ENCODE results near the gene NPAS3.

The NPAS3 gene

DNA sequence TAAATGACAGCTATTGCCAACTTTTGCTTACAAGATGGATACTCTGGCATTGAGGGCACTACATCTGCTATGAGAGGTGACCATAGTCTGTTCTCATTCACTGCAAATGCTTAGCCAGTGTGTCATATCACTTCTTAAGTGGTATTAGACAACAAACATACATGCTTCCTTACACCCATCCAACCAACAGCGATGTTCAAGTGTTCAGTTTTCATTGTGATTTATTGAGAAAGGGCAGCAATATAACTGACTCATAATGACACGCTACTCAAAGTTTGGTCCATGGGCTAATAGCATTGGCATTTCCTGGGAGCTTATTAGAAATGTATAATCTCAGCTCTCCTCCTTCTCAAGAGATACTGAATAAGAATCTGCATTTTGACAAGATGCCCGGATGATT, 181.7 kb downstream of the NPAS3 start:
- Histone ChIP-seq H3K4me1 (ENCODE audit: control insufficient read depth, insufficient read depth, low read length) (no peaks in the 10 kb centered on the region), H3K36me3 (ENCODE audit: control insufficient read depth, insufficient read depth, low read length) (no peaks in the 10 kb centered on the region), H3K27me3 (ENCODE audit: control insufficient read depth, insufficient read depth, low read length) (no peaks in the 10 kb centered on the region), H3K4me3 (ENCODE audit: low read length) (no peak overlapping the region), H3K9me3 (ENCODE audit: control insufficient read depth, insufficient read depth, low read length) (no peaks in the 10 kb centered on the region), H3K27ac (ENCODE audit: low read length) (no peak overlapping the region)
- no CpG with 5 or more reads among the region's 3 CpGs for WGBS (ENCODE audit: insufficient coverage, insufficient read length)
- no peak for DNase-seq (ENCODE audit: low read depth, low spot score)

DNA sequence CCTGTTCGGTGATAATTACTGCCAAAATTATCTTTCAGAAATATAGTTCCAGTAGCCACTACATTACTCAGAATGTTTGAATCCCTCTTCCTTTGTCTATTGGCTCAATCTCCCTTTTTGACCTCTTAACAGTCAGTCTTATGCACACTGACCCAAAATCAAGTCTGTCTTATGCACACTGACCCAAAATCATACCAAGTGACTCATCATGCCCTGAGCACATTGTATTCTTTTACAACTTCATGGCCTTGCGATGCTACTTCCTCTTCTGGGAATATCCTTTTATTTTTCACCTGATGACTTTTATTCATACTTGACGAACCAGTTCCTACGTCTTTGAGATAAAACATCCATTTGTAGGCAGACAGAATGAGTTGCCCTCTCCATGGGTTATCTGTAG, 182.3 kb downstream of the NPAS3 start:
- no peak for DNase-seq (ENCODE audit: low read depth, low spot score)
- Histone ChIP-seq H3K36me3 (ENCODE audit: control insufficient read depth, insufficient read depth, low read length) (no peaks in the 10 kb centered on the region), H3K27me3 (ENCODE audit: control insufficient read depth, insufficient read depth, low read length) (no peaks in the 10 kb centered on the region), H3K4me3 (ENCODE audit: low read length) (no peak overlapping the region), H3K27ac (ENCODE audit: low read length) (no peak overlapping the region), H3K9me3 (ENCODE audit: control insufficient read depth, insufficient read depth, low read length) (no peaks in the 10 kb centered on the region), H3K4me1 (ENCODE audit: control insufficient read depth, insufficient read depth, low read length) (no peaks in the 10 kb centered on the region)
- WGBS (ENCODE audit: insufficient coverage, insufficient read length): no CpG with 5 or more reads among the region's 4 CpGs

DNA sequence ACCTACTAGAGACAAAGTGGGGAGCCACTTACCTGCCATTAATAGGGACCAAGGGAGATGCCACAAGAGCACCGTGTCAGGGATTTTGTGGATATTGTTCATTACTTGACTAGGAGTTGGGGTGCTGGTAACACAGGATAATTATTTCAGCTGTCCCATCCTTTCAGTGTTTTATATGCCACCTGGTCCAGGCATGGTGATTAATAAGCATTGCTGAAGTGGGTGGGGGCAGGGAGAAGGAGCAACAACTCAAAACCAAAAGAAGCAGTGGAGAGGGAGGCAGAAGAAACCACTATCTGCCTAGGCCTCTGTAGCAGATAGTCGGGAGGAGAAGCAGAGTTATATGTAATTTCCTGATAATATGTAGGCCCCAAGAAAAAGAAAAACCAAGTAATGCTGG, 184.6 kb downstream of the NPAS3 start:
- DNase-seq (ENCODE audit: low read depth, low spot score): no peak
- Histone ChIP-seq H3K27me3 (ENCODE audit: control insufficient read depth, insufficient read depth, low read length) (no peaks in the 10 kb centered on the region), H3K9me3 (ENCODE audit: control insufficient read depth, insufficient read depth, low read length) (no peaks in the 10 kb centered on the region), H3K4me3 (ENCODE audit: low read length) (no peak overlapping the region), H3K27ac (ENCODE audit: low read length) (no peak overlapping the region), H3K4me1 (ENCODE audit: control insufficient read depth, insufficient read depth, low read length) (no peaks in the 10 kb centered on the region), H3K36me3 (ENCODE audit: control insufficient read depth, insufficient read depth, low read length) (no peaks in the 10 kb centered on the region)
- no CpG with 5 or more reads among the region's 2 CpGs for WGBS (ENCODE audit: insufficient coverage, insufficient read length)

DNA sequence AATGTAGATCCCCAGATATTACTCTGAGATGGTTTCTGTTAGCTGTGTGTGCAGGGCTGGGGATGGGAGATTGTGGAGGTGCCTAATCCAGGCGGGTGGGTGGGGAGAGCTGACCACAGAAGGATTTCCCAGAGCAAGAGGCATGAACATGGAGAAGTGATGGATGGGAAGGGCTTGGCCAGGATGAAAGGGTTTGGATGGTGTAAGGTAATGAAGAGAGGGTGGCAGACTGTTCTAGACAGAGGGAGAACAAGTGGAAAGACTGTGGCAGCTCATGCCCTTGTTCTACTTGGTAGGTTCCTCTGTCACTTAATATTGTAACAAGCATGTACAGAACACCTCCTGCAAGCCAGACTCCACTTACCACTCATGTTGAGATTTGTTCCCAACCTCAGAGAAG, 187.8 kb downstream of the NPAS3 start:
- no peak for DNase-seq (ENCODE audit: low read depth, low spot score)
- no peaks in the 10 kb centered on the region for H3K27me3 ChIP-seq (ENCODE audit: control insufficient read depth, insufficient read depth, low read length)
- H3K27ac ChIP-seq (ENCODE audit: low read length): no peak overlapping the region
- H3K4me3 ChIP-seq (ENCODE audit: low read length): no peak overlapping the region
- H3K9me3 ChIP-seq (ENCODE audit: control insufficient read depth, insufficient read depth, low read length): no peaks in the 10 kb centered on the region
- H3K4me1 ChIP-seq (ENCODE audit: control insufficient read depth, insufficient read depth, low read length): no peaks in the 10 kb centered on the region
- no peaks in the 10 kb centered on the region for H3K36me3 ChIP-seq (ENCODE audit: control insufficient read depth, insufficient read depth, low read length)
- no CpG with 5 or more reads among the region's 1 CpG for WGBS (ENCODE audit: insufficient coverage, insufficient read length)

DNA sequence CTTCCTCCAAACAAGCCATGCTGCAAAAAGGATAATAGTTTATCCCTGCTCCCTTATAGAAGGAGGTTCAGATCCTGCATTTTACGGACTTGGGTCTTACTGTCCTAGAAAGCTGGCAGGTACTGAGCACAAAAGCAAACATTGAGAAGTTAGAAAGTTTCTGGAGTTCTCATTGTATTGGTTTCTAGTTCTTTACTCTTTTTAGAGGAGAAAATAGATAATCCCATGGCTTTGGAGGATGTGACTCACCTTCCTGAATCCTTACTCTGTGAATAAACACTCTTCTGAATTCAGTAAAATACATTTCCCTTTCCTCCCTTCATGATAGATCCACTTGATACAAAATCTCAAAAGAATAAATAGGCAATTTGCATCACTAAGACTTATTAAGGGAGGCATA, 188.9 kb downstream of the NPAS3 start:
- H3K27ac ChIP-seq (ENCODE audit: low read length): no peak overlapping the region
- no peak overlapping the region for H3K4me3 ChIP-seq (ENCODE audit: low read length)
- no peaks in the 10 kb centered on the region for H3K4me1 ChIP-seq (ENCODE audit: control insufficient read depth, insufficient read depth, low read length)
- no peaks in the 10 kb centered on the region for H3K36me3 ChIP-seq (ENCODE audit: control insufficient read depth, insufficient read depth, low read length)
- WGBS (ENCODE audit: insufficient coverage, insufficient read length): no CpG with 5 or more reads among the region's 1 CpG
- H3K27me3 ChIP-seq (ENCODE audit: control insufficient read depth, insufficient read depth, low read length): no peaks in the 10 kb centered on the region
- no peak for DNase-seq (ENCODE audit: low read depth, low spot score)
- no peaks in the 10 kb centered on the region for H3K9me3 ChIP-seq (ENCODE audit: control insufficient read depth, insufficient read depth, low read length)

DNA sequence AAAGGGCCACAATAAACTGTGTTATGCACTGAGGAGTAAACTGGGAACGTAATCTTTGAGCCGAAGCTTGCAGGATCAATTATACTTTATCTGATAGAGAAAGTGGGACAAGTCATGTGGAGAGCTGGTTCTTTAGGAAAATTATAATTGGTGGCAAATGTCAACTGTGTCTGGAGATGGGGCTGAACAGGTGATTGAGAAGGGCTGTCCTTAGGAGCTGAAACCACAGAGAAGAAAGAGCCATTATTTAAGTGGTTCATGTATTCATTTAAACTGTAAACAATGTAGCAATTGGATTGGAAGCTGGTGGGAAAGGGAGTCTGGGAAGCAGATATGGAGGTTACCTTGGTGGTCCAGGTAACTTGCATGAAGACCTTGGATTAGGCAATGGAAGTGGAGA, 193.1 kb downstream of the NPAS3 start:
- no peak for DNase-seq (ENCODE audit: low read depth, low spot score)
- no peaks in the 10 kb centered on the region for H3K9me3 ChIP-seq (ENCODE audit: control insufficient read depth, insufficient read depth, low read length)
- H3K4me3 ChIP-seq (ENCODE audit: low read length): no peak overlapping the region
- no peaks in the 10 kb centered on the region; the same call in 1 of the 2 replicates for H3K27me3 ChIP-seq (ENCODE audit: control insufficient read depth, insufficient read depth, low read length)
- no peaks in the 10 kb centered on the region for H3K36me3 ChIP-seq (ENCODE audit: control insufficient read depth, insufficient read depth, low read length)
- WGBS (ENCODE audit: insufficient coverage, insufficient read length): no CpG with 5 or more reads among the region's 2 CpGs
- no peak overlapping the region for H3K27ac ChIP-seq (ENCODE audit: low read length)
- no peaks in the 10 kb centered on the region for H3K4me1 ChIP-seq (ENCODE audit: control insufficient read depth, insufficient read depth, low read length)

DNA sequence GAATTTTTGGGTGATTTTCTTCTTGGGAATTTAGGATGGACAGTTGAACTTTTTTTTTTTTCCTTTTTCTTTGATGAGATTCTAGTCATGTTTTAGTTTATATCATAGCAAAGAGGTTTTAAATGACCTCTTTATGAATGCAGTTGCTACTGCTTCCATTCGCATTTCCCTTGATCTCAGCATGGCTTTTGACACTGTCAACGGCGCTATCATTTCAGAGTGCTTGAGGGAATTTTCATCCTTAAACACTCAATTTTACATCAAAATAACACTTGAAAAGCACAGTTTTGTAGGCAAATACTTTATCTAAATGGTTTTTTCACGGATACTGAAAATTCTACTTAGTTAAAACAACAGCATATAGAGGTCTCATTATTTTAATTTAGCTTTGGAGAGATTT, 195.5 kb downstream of the NPAS3 start:
- Histone ChIP-seq H3K36me3 (ENCODE audit: control insufficient read depth, insufficient read depth, low read length) (no peaks in the 10 kb centered on the region), H3K9me3 (ENCODE audit: control insufficient read depth, insufficient read depth, low read length) (no peaks in the 10 kb centered on the region), H3K4me3 (ENCODE audit: low read length) (no peak overlapping the region), H3K27ac (ENCODE audit: low read length) (no peak overlapping the region), H3K27me3 (ENCODE audit: control insufficient read depth, insufficient read depth, low read length) (no peaks in the 10 kb centered on the region; the same call in 1 of the 2 replicates), H3K4me1 (ENCODE audit: control insufficient read depth, insufficient read depth, low read length) (no peaks in the 10 kb centered on the region)
- no peak for DNase-seq (ENCODE audit: low read depth, low spot score)
- no CpG with 5 or more reads among the region's 4 CpGs for WGBS (ENCODE audit: insufficient coverage, insufficient read length)

DNA sequence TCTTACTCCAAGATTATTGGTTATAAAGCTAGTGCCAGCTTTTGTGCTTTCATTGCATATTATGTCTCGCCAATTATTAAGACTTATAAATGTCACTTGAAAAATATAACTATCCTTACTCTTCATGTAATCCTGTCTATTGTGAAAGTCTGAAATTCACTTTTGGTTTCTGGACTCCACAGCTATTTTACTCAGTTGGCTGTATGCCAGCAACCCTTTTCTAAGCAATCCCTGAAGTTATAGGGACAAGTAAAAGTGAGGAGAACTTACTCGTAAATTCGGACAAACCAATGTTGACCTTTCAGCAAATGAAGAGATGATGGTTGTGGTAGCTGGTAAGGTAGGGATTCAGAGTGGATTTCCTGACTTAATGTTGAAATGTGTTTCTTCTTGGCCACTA, 196.3 kb downstream of the NPAS3 start:
- Histone ChIP-seq H3K9me3 (ENCODE audit: control insufficient read depth, insufficient read depth, low read length) (no peaks in the 10 kb centered on the region), H3K36me3 (ENCODE audit: control insufficient read depth, insufficient read depth, low read length) (no peaks in the 10 kb centered on the region), H3K27me3 (ENCODE audit: control insufficient read depth, insufficient read depth, low read length) (no peaks in the 10 kb centered on the region; the same call in 1 of the 2 replicates), H3K4me1 (ENCODE audit: control insufficient read depth, insufficient read depth, low read length) (no peaks in the 10 kb centered on the region), H3K27ac (ENCODE audit: low read length) (no peak overlapping the region), H3K4me3 (ENCODE audit: low read length) (no peak overlapping the region)
- WGBS (ENCODE audit: insufficient coverage, insufficient read length): no CpG with 5 or more reads among the region's 3 CpGs
- no peak for DNase-seq (ENCODE audit: low read depth, low spot score)

DNA sequence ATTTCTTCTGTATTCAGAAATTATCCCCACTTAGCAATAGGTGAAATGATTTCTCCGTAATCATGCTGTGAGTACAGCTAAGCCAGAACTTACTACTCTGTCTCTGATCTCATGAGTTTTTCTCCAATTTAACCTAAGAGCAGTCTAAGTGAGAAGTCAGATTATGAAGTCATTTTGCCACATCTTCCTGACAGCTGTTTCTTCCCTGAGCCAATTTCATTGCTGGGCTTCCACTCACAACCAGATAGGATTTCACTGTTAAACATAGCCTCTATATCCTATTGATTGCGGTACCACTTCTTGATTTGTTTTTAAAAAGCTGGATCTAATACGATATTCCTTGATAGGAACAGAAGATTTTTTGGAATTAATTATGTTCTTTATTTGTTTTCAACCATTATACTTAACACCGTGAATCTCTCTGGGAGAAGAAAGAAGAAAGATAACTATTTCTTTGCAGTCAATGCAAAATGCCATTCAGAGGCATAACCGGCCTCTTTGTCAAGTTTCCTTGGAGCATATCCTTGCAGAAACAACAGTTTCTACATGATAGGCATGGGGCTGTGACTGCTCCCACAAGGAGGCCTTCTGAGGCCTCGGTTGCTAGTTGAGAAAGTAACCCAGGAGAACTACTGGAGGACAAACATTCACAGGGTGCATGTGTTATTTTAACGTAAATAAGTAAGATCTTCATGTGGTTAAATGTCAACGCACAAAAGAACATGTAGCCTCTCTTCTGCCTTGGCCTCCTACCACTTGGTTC, 212.2 kb downstream of the NPAS3 start:
- H3K27ac ChIP-seq (ENCODE audit: low read length): no peak overlapping the region
- no CpG with 5 or more reads among the region's 8 CpGs for WGBS (ENCODE audit: insufficient coverage, insufficient read length)
- no peaks in the 10 kb centered on the region for H3K9me3 ChIP-seq (ENCODE audit: control insufficient read depth, insufficient read depth, low read length)
- no peaks in the 10 kb centered on the region for H3K36me3 ChIP-seq (ENCODE audit: control insufficient read depth, insufficient read depth, low read length)
- no peak overlapping the region for H3K4me3 ChIP-seq (ENCODE audit: low read length)
- no peak for DNase-seq (ENCODE audit: low read depth, low spot score)
- no peaks in the 10 kb centered on the region for H3K4me1 ChIP-seq (ENCODE audit: control insufficient read depth, insufficient read depth, low read length)
- no peaks in the 10 kb centered on the region for H3K27me3 ChIP-seq (ENCODE audit: control insufficient read depth, insufficient read depth, low read length)

DNA sequence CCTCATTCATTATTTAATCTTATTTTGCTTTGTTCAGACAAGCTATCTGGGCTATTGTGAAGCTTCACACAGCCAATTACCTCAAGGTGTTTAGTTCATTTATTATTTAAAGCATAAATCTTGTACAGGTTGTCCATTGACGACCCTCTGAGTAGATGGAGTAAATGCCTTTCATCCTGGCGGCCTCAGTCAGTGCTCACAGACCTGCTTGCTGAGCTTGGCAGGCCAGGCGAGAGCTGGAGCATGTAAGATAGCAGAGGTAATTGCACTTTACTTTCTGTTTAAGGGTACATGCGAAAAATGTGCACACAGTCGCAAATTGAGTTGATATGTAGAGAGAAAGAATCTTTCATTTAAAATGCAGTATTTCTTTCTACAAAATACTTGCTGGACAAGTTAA, 224.4 kb downstream of the NPAS3 start:
- no CpG with 5 or more reads among the region's 5 CpGs for WGBS (ENCODE audit: insufficient coverage, insufficient read length)
- no peaks in the 10 kb centered on the region for H3K9me3 ChIP-seq (ENCODE audit: control insufficient read depth, insufficient read depth, low read length)
- no peaks in the 10 kb centered on the region for H3K27me3 ChIP-seq (ENCODE audit: control insufficient read depth, insufficient read depth, low read length)
- no peaks in the 10 kb centered on the region; the same call in 1 of the 2 replicates for H3K4me1 ChIP-seq (ENCODE audit: control insufficient read depth, insufficient read depth, low read length)
- no peaks in the 10 kb centered on the region for H3K36me3 ChIP-seq (ENCODE audit: control insufficient read depth, insufficient read depth, low read length)
- H3K27ac ChIP-seq (ENCODE audit: low read length): no peak overlapping the region
- no peak for DNase-seq (ENCODE audit: low read depth, low spot score)
- H3K4me3 ChIP-seq (ENCODE audit: low read length): no peak overlapping the region

DNA sequence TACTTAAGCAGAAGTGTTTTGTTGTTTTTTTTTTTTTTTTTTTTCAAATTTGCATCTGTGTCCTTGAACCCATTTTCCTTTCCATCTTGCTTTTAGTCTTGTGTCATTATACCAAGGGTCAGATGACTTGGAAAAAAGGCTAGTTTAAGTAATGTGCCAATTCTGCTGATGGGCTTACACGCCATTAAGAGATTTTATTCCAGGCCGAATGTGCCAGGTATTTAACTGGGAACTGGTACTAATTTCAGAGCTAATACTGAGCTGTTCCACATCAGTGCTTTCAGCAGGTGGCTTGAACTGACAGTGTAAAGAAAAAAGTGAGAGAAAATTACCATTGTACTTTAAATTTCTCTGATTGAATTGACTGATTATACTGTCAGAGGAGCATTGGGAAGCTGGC, 224.9 kb downstream of the NPAS3 start:
- no CpG with 5 or more reads among the region's 2 CpGs for WGBS (ENCODE audit: insufficient coverage, insufficient read length)
- no peaks in the 10 kb centered on the region for H3K27me3 ChIP-seq (ENCODE audit: control insufficient read depth, insufficient read depth, low read length)
- H3K9me3 ChIP-seq (ENCODE audit: control insufficient read depth, insufficient read depth, low read length): no peaks in the 10 kb centered on the region
- DNase-seq (ENCODE audit: low read depth, low spot score): no peak
- H3K4me3 ChIP-seq (ENCODE audit: low read length): no peak overlapping the region
- H3K36me3 ChIP-seq (ENCODE audit: control insufficient read depth, insufficient read depth, low read length): no peaks in the 10 kb centered on the region
- H3K27ac ChIP-seq (ENCODE audit: low read length): no peak overlapping the region
- H3K4me1 ChIP-seq (ENCODE audit: control insufficient read depth, insufficient read depth, low read length): no peaks in the 10 kb centered on the region; the same call in 1 of the 2 replicates
